ENCODE results near the gene SLC34A3. TPM values are rescaled to one million over a fixed set of nuclear protein-coding genes. Genes with fewer than 3 reads are reported as not detected.

The SLC34A3 gene
- total RNA-seq, 1 donor from 2014 or later: 0.25 TPM

GRCh38 chr9:137272241-137273094 is 41.8 kb downstream of the SLC34A3 start:
- TF ChIP-seq CTCF (IDR thresholded peaks at IDR 0.05; ENCODE audit: insufficient read depth, low read length, poor library complexity, severe bottlenecking): no peak
- no peaks in the 10 kb centered on the region for H3K27me3 ChIP-seq (ENCODE audit: control insufficient read depth, insufficient read depth, low read length)
- H3K4me3 ChIP-seq (ENCODE audit: low read depth, low read length): no peak overlapping the region
- DNase-seq (ENCODE audit: low read depth): no peak
- no peaks in the 10 kb centered on the region for H3K36me3 ChIP-seq (ENCODE audit: control insufficient read depth, insufficient read depth, low read length)

- Histone ChIP-seq H3K36me3 (ENCODE audit: control insufficient read depth, insufficient read depth, low read length) (no peaks in the 10 kb centered on the region), H3K4me3 (ENCODE audit: low read depth, low read length) (no peak overlapping the region), H3K27me3 (ENCODE audit: control insufficient read depth, insufficient read depth, low read length) (no peaks in the 10 kb centered on the region)
- no peak for TF ChIP-seq CTCF (IDR thresholded peaks at IDR 0.05; ENCODE audit: insufficient read depth, low read length, poor library complexity, severe bottlenecking)
- DNase-seq (ENCODE audit: low read depth): no peak
Observed at GRCh38 chr9:137273095-137273490, 42.4 kb downstream of the SLC34A3 start.

GRCh38 chr9:137273611-137274320 is 43.1 kb downstream of the SLC34A3 start:
- Histone ChIP-seq H3K36me3 (ENCODE audit: control insufficient read depth, insufficient read depth, low read length) (no peaks in the 10 kb centered on the region), H3K4me3 (ENCODE audit: low read depth, low read length) (no peak overlapping the region), H3K27me3 (ENCODE audit: control insufficient read depth, insufficient read depth, low read length) (no peaks in the 10 kb centered on the region)
- no peak for DNase-seq (ENCODE audit: low read depth)
- TF ChIP-seq CTCF (IDR thresholded peaks at IDR 0.05; ENCODE audit: insufficient read depth, low read length, poor library complexity, severe bottlenecking): no peak

- peaks cover 1% of the 10 kb centered on the region for H3K36me3 ChIP-seq (ENCODE audit: control insufficient read depth, insufficient read depth, low read length)
- H3K27me3 ChIP-seq (ENCODE audit: control insufficient read depth, insufficient read depth, low read length): no peaks in the 10 kb centered on the region
- no peak for TF ChIP-seq CTCF (IDR thresholded peaks at IDR 0.05; ENCODE audit: insufficient read depth, low read length, poor library complexity, severe bottlenecking)
- no peak for DNase-seq (ENCODE audit: low read depth)
- no peak overlapping the region for H3K4me3 ChIP-seq (ENCODE audit: low read depth, low read length)
Observed at GRCh38 chr9:137275203-137275587, 44.5 kb downstream of the SLC34A3 start.

GRCh38 chr9:137275588-137276472 is 45.1 kb downstream of the SLC34A3 start:
- H3K27me3 ChIP-seq (ENCODE audit: control insufficient read depth, insufficient read depth, low read length): no peaks in the 10 kb centered on the region
- peaks cover 1% of the 10 kb centered on the region for H3K36me3 ChIP-seq (ENCODE audit: control insufficient read depth, insufficient read depth, low read length)
- no peak overlapping the region for H3K4me3 ChIP-seq (ENCODE audit: low read depth, low read length)
- no peak for TF ChIP-seq CTCF (IDR thresholded peaks at IDR 0.05; ENCODE audit: insufficient read depth, low read length, poor library complexity, severe bottlenecking)
- DNase-seq (ENCODE audit: low read depth): no peak
